ENCODE measurements around the gene TESK2.

- no peak for TF ChIP-seq BACH2 (CRISPR knock-in tag; IDR thresholded peaks at IDR 0.05; ENCODE audit: borderline replicate concordance)
- no peak for TF ChIP-seq PPARA (CRISPR knock-in tag; IDR thresholded peaks at IDR 0.05; ENCODE audit: borderline replicate concordance)
- TF ChIP-seq, protein P1, sequence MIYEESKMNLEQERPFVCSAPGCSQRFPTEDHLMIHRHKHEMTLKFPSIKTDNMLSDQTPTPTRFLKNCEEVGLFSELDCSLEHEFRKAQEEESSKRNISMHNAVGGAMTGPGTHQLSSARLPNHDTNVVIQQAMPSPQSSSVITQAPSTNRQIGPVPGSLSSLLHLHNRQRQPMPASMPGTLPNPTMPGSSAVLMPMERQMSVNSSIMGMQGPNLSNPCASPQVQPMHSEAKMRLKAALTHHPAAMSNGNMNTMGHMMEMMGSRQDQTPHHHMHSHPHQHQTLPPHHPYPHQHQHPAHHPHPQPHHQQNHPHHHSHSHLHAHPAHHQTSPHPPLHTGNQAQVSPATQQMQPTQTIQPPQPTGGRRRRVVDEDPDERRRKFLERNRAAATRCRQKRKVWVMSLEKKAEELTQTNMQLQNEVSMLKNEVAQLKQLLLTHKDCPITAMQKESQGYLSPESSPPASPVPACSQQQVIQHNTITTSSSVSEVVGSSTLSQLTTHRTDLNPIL (CRISPR knock-in tag; IDR thresholded peaks at IDR 0.05; ENCODE audit: low read depth) = no peak
- TF ChIP-seq ZFP30 (CRISPR knock-in tag; IDR thresholded peaks at IDR 0.05) = no peak
- TF ChIP-seq ZC3H10 (CRISPR knock-in tag; IDR thresholded peaks at IDR 0.05) = no peak
- TF ChIP-seq, protein P2, sequence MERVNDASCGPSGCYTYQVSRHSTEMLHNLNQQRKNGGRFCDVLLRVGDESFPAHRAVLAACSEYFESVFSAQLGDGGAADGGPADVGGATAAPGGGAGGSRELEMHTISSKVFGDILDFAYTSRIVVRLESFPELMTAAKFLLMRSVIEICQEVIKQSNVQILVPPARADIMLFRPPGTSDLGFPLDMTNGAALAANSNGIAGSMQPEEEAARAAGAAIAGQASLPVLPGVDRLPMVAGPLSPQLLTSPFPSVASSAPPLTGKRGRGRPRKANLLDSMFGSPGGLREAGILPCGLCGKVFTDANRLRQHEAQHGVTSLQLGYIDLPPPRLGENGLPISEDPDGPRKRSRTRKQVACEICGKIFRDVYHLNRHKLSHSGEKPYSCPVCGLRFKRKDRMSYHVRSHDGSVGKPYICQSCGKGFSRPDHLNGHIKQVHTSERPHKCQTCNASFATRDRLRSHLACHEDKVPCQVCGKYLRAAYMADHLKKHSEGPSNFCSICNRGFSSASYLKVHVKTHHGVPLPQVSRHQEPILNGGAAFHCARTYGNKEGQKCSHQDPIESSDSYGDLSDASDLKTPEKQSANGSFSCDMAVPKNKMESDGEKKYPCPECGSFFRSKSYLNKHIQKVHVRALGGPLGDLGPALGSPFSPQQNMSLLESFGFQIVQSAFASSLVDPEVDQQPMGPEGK (CRISPR knock-in tag; IDR thresholded peaks at IDR 0.05; ENCODE audit: borderline replicate concordance) = no peak
- TF ChIP-seq RARB (CRISPR knock-in tag; IDR thresholded peaks at IDR 0.05) = no peak
- no peak for TF ChIP-seq OSR1 (CRISPR knock-in tag; IDR thresholded peaks at IDR 0.05)
- no peak for TF ChIP-seq CSDC2 (CRISPR knock-in tag; IDR thresholded peaks at IDR 0.05)
- no peak for TF ChIP-seq ZFP3 (CRISPR knock-in tag; IDR thresholded peaks at IDR 0.05)
- TF ChIP-seq ESRRG (CRISPR knock-in tag; IDR thresholded peaks at IDR 0.05) = no peak
Observed at GRCh38 chr1:45325851-45326506, 165.0 kb downstream of the TESK2 start.
